Osteoblast (primary cell): ENCODE data around the gene HDAC4. TPM values are rescaled to one million over a fixed set of nuclear protein-coding genes. Genes with fewer than 3 reads are reported as not detected.

ENCODE experiments used
- DNase-seq: peaks from one replicate; pipeline ENCODE4 v3.0.0; 2011; ENCODE audit warnings: low spot score, mixed read lengths; ENCODE audit not compliant: insufficient read length; ENCODE audit errors: missing footprints
- H2AFZ ChIP-seq: 2 replicates; pipeline ENCODE4 v1.6.0; 2011; ENCODE audit warnings: mild to moderate bottlenecking, low read length
- H3K27ac ChIP-seq: 2 replicates; pipeline ENCODE4 v1.5.1; 2011; ENCODE audit warnings: mild to moderate bottlenecking, low read depth, low read length, moderate library complexity
- H3K27me3 ChIP-seq: 2 replicates; pipeline ENCODE4 v1.6.0; 2012; ENCODE audit warnings: mild to moderate bottlenecking, control low read depth, inconsistent platforms, low read length, moderate library complexity; ENCODE audit not compliant: insufficient read depth
- H3K36me3 ChIP-seq: 2 replicates; pipeline ENCODE4 v1.5.1; 2011; ENCODE audit warnings: mild to moderate bottlenecking, low read length, control low read depth, moderate library complexity; ENCODE audit not compliant: insufficient read depth
- H3K4me1 ChIP-seq: 2 replicates; pipeline ENCODE4 v1.5.1; 2011; ENCODE audit warnings: mild to moderate bottlenecking, low read length, control low read depth, moderate library complexity; ENCODE audit not compliant: insufficient read depth
- H3K4me2 ChIP-seq: 2 replicates; pipeline ENCODE4 v1.6.0; 2011; ENCODE audit warnings: mild to moderate bottlenecking, low read length; ENCODE audit not compliant: insufficient read depth
- H3K4me3 ChIP-seq: fragments of 200-600 bp; sonication (generic); 3 replicates; pipeline ENCODE4 v1.5.1; 2012; ENCODE audit warnings: mild to moderate bottlenecking, low read length, inconsistent platforms; ENCODE audit not compliant: insufficient read depth
- H3K79me2 ChIP-seq: 2 replicates; pipeline ENCODE4 v1.6.0; 2012; ENCODE audit warnings: mild to moderate bottlenecking, low read length, control low read depth, inconsistent platforms; ENCODE audit not compliant: insufficient read depth
- H3K9me3 ChIP-seq: 2 replicates; pipeline ENCODE4 v1.5.1; 2011; ENCODE audit warnings: low read depth, low read length, control low read depth
- H4K20me1 ChIP-seq: 2 replicates; pipeline ENCODE4 v1.6.0; 2012; ENCODE audit warnings: mild to moderate bottlenecking, low read length, control low read depth; ENCODE audit not compliant: insufficient read depth
- CTCF ChIP-seq: IDR thresholded peaks from 2 replicates; pipeline ENCODE4 v1.5.1; 2011; ENCODE audit warnings: mild to moderate bottlenecking, low read depth, low read length, moderate library complexity; ENCODE audit errors: extremely low read depth
- total RNA-seq: library from RNA; depleted of rRNA; stranded (reverse); fragments of >200 nt; gene quantifications from 2 replicates; pipeline ENCODE4 v1.2.3, GENCODE V29; 2012

HDAC4 gene
- total RNA-seq, 1 donor: 30.8 TPM

- TF ChIP-seq CTCF: no peak
- H3K4me3 ChIP-seq: no peak overlapping the region
- no peaks in the 10 kb centered on the region for H4K20me1 ChIP-seq
- DNase-seq: no peak
- H3K27me3 ChIP-seq: peaks cover 9% of the 10 kb centered on the region
- H3K36me3 ChIP-seq: no peaks in the 10 kb centered on the region
- no peaks in the 10 kb centered on the region for H3K79me2 ChIP-seq
- no peak overlapping the region for H3K4me2 ChIP-seq
- H3K9me3 ChIP-seq: no peaks in the 10 kb centered on the region
- H2AFZ ChIP-seq: no peak overlapping the region
- no peaks in the 10 kb centered on the region for H3K4me1 ChIP-seq
- H3K27ac ChIP-seq: no peak overlapping the region
These were observed 364.7 kb downstream of the HDAC4 start for GRCh38 chr2:239035997-239036731.

- Histone ChIP-seq H2AFZ (no peak overlapping the region), H3K4me2 (no peak overlapping the region), H3K27ac (no peak overlapping the region), H3K27me3 (peaks cover 17% of the 10 kb centered on the region), H3K4me1 (no peaks in the 10 kb centered on the region), H3K9me3 (no peaks in the 10 kb centered on the region), H3K79me2 (no peaks in the 10 kb centered on the region), H3K4me3 (no peak overlapping the region), H4K20me1 (no peaks in the 10 kb centered on the region), H3K36me3 (no peaks in the 10 kb centered on the region)
- peak; percentile 50 for TF ChIP-seq CTCF
- DNase-seq: peak; percentile 99
These were observed 365.4 kb downstream of the HDAC4 start for GRCh38 chr2:239035361-239035814.

GRCh38 chr2:239034561-239035341, 366.1 kb downstream of the HDAC4 start:
- no peaks in the 10 kb centered on the region for H3K36me3 ChIP-seq
- no peaks in the 10 kb centered on the region for H4K20me1 ChIP-seq
- no peaks in the 10 kb centered on the region for H3K4me1 ChIP-seq
- H3K79me2 ChIP-seq: no peaks in the 10 kb centered on the region
- H3K27me3 ChIP-seq: peaks cover 17% of the 10 kb centered on the region
- no peak overlapping the region for H3K4me2 ChIP-seq
- no peak overlapping the region for H3K27ac ChIP-seq
- no peak for DNase-seq
- no peak for TF ChIP-seq CTCF
- H3K4me3 ChIP-seq: no peak overlapping the region
- no peaks in the 10 kb centered on the region for H3K9me3 ChIP-seq
- H2AFZ ChIP-seq: no peak overlapping the region
